ENCODE data around the gene EPB41L3. TPM values are rescaled to one million over a fixed set of nuclear protein-coding genes. Genes with fewer than 3 reads are reported as not detected.

The EPB41L3 gene
- total and polyA plus RNA-seq, 2 donors (not counting 1 experiment from before 2014, with no cell fraction given): 3.1 to 29.9 TPM

DNA sequence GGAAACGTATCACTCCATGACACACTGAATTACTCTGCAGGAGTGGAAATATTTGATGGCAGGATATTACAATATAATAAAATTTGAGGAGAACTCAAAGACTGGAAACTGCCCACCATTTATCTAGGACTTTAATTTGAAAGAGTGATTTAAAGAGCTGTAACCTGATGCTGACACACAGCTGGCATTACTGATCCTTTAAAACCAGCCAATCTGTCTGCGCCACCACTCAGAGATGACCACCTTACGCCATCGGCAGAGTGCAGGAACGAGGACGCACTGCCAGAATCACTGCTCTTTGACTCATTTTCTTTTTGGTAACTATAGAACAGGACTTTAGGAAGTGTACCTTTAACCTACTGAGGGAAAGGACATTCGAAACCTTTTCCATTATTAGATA, 114.1 kb downstream of the EPB41L3 start:
- H3K9me3 ChIP-seq (ENCODE audit: control insufficient read depth, insufficient read depth, low read depth, low read length): no peaks in the 10 kb centered on the region
- no peak overlapping the region for H3K9ac ChIP-seq (ENCODE audit: insufficient read depth, low read length)
- no peak overlapping the region for H2AFZ ChIP-seq (ENCODE audit: low read length)
- no peaks in the 10 kb centered on the region for H4K20me1 ChIP-seq (ENCODE audit: control insufficient read depth, extremely low read depth, insufficient read depth, low read length)
- H3K4me2 ChIP-seq (ENCODE audit: extremely low read depth, insufficient read depth, low read length): no peak overlapping the region
- H3K27me3 ChIP-seq (ENCODE audit: control insufficient read depth, insufficient read depth, low read length): no peaks in the 10 kb centered on the region
- no peaks in the 10 kb centered on the region for H3K4me1 ChIP-seq (ENCODE audit: control insufficient read depth, extremely low read depth, insufficient read depth, low read length)
- H3K27ac ChIP-seq (ENCODE audit: insufficient read depth, low read length): no peak overlapping the region
- no peak overlapping the region for H3K4me3 ChIP-seq (replicated peaks in 1 of 4; ENCODE audit: control extremely low read depth in 1 of 4, insufficient read depth in 1 of 4, low read depth in 3 of 4, low read length in 4 of 4)
- no peak for DNase-seq (ENCODE audit: low read depth in 2 of 2)
- H3K79me2 ChIP-seq (ENCODE audit: control insufficient read depth, insufficient read depth, low read length): no peaks in the 10 kb centered on the region
- H3K36me3 ChIP-seq (ENCODE audit: control insufficient read depth, insufficient read depth, low read length): no peaks in the 10 kb centered on the region
- TF ChIP-seq EZH2 (IDR thresholded peaks at IDR 0.05; ENCODE audit: low read length, missing control alignments) (no peak), CTCF (conservative IDR thresholded peaks at IDR 0.05 in 1 of 2, IDR thresholded peaks at IDR 0.05 in 1 of 2; ENCODE audit: low read depth in 1 of 2, low read length in 2 of 2) (no peak)

DNA sequence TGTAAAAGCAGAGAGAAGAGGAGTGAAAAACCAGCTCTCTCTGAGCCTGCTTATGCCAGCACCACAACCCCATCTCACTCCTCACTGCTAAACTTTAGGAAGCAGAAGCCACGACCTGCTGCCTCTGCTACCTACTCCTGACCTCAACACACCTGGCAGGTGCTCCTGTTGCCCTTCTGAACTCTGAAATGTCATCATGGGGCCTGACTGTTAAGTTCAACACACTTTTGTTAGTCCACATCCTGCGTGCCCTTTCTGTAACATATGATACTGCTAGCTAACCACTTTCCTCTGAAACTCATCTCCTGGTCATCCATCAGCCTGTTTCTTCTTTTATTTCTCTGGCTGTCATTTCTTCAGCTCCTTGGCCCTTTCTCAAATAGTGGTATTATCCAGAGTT, 118.1 kb downstream of the EPB41L3 start:
- no peak for DNase-seq (ENCODE audit: low read depth in 2 of 2)
- Histone ChIP-seq H3K4me1 (ENCODE audit: control insufficient read depth, extremely low read depth, insufficient read depth, low read length) (no peaks in the 10 kb centered on the region), H3K4me3 (replicated peaks in 1 of 4; ENCODE audit: control extremely low read depth in 1 of 4, insufficient read depth in 1 of 4, low read depth in 3 of 4, low read length in 4 of 4) (no peak overlapping the region), H3K9ac (ENCODE audit: insufficient read depth, low read length) (no peak overlapping the region), H2AFZ (ENCODE audit: low read length) (no peak overlapping the region), H3K4me2 (ENCODE audit: extremely low read depth, insufficient read depth, low read length) (no peak overlapping the region), H3K79me2 (ENCODE audit: control insufficient read depth, insufficient read depth, low read length) (no peaks in the 10 kb centered on the region), H3K27ac (ENCODE audit: insufficient read depth, low read length) (no peak overlapping the region), H4K20me1 (ENCODE audit: control insufficient read depth, extremely low read depth, insufficient read depth, low read length) (no peaks in the 10 kb centered on the region), H3K36me3 (ENCODE audit: control insufficient read depth, insufficient read depth, low read length) (no peaks in the 10 kb centered on the region), H3K9me3 (ENCODE audit: control insufficient read depth, insufficient read depth, low read depth, low read length) (no peaks in the 10 kb centered on the region), H3K27me3 (ENCODE audit: control insufficient read depth, insufficient read depth, low read length) (no peaks in the 10 kb centered on the region)
- TF ChIP-seq EZH2 (IDR thresholded peaks at IDR 0.05; ENCODE audit: low read length, missing control alignments) (no peak), CTCF (conservative IDR thresholded peaks at IDR 0.05 in 1 of 2, IDR thresholded peaks at IDR 0.05 in 1 of 2; ENCODE audit: low read depth in 1 of 2, low read length in 2 of 2) (no peak)

- H3K4me2 ChIP-seq (ENCODE audit: extremely low read depth, insufficient read depth, low read length): no peak overlapping the region
- DNase-seq (ENCODE audit: low read depth in 2 of 2): peak; percentile 38 to 64
- H3K27me3 ChIP-seq (ENCODE audit: control insufficient read depth, insufficient read depth, low read length): no peaks in the 10 kb centered on the region
- no peak overlapping the region for H3K9ac ChIP-seq (ENCODE audit: insufficient read depth, low read length)
- H3K4me3 ChIP-seq (replicated peaks in 1 of 4; ENCODE audit: control extremely low read depth in 1 of 4, insufficient read depth in 1 of 4, low read depth in 3 of 4, low read length in 4 of 4): no peak overlapping the region
- H2AFZ ChIP-seq (ENCODE audit: low read length): no peak overlapping the region
- H3K79me2 ChIP-seq (ENCODE audit: control insufficient read depth, insufficient read depth, low read length): no peaks in the 10 kb centered on the region
- peak; percentile 25 to 65 for TF ChIP-seq CTCF (conservative IDR thresholded peaks at IDR 0.05 in 1 of 2, IDR thresholded peaks at IDR 0.05 in 1 of 2; ENCODE audit: low read depth in 1 of 2, low read length in 2 of 2)
- no peak for TF ChIP-seq EZH2 (IDR thresholded peaks at IDR 0.05; ENCODE audit: low read length, missing control alignments)
- H3K4me1 ChIP-seq (ENCODE audit: control insufficient read depth, extremely low read depth, insufficient read depth, low read length): no peaks in the 10 kb centered on the region
- H3K9me3 ChIP-seq (ENCODE audit: control insufficient read depth, insufficient read depth, low read depth, low read length): no peaks in the 10 kb centered on the region
- H3K27ac ChIP-seq (ENCODE audit: insufficient read depth, low read length): no peak overlapping the region
- no peaks in the 10 kb centered on the region for H3K36me3 ChIP-seq (ENCODE audit: control insufficient read depth, insufficient read depth, low read length)
- no peaks in the 10 kb centered on the region for H4K20me1 ChIP-seq (ENCODE audit: control insufficient read depth, extremely low read depth, insufficient read depth, low read length)
Observed at GRCh38 chr18:5424903-5425664, 118.7 kb downstream of the EPB41L3 start.

Measured in fibroblast of lung (primary cell).